NCI-H1105 (cell line): ENCODE measurements around the gene CMA1.

Source experiments
- DNase-seq: peaks from one replicate; lab custom pipeline; 2025; lab: John Stamatoyannopoulos, UW

The CMA1 gene

GRCh38 chr14:24465805-24466204 lies 42.3 kb downstream of the CMA1 start:
- no peak for DNase-seq

- no peak for DNase-seq
Measured at GRCh38 chr14:24465368-24465767, 42.7 kb downstream of the CMA1 start.

- no peak for DNase-seq
Measured at GRCh38 chr14:24463884-24464785, 43.9 kb downstream of the CMA1 start.

GRCh38 chr14:24463017-24463883 lies 44.8 kb downstream of the CMA1 start:
- DNase-seq: no peak

- no peak for DNase-seq
Measured at GRCh38 chr14:24461336-24461735, 46.7 kb downstream of the CMA1 start.

GRCh38 chr14:24459331-24459730 lies 48.7 kb downstream of the CMA1 start:
- DNase-seq: no peak

GRCh38 chr14:24458736-24459135 lies 49.3 kb downstream of the CMA1 start:
- DNase-seq: no peak

- DNase-seq: no peak
Measured at GRCh38 chr14:24456980-24457379, 51.1 kb downstream of the CMA1 start.
